AG09309 (cell line): ENCODE data around the gene DDX19B.

Source experiments
- DNase-seq: peaks from one replicate; pipeline ENCODE4 v3.0.0-alpha.2; 2010; ENCODE audit warnings: low read depth
- H3K4me3 ChIP-seq: 2 replicates; pipeline ENCODE4 v1.5.1; 2011; ENCODE audit warnings: mild to moderate bottlenecking, low read depth, low read length, moderate library complexity; ENCODE audit not compliant: control insufficient read depth
- CTCF ChIP-seq: IDR thresholded peaks from 2 replicates; pipeline ENCODE4 v1.5.1; 2011; ENCODE audit warnings: mild to moderate bottlenecking, low read depth, low read length, inconsistent platforms; ENCODE audit not compliant: insufficient read depth, control insufficient read depth; ENCODE audit errors: missing control alignments

DDX19B gene

DNA sequence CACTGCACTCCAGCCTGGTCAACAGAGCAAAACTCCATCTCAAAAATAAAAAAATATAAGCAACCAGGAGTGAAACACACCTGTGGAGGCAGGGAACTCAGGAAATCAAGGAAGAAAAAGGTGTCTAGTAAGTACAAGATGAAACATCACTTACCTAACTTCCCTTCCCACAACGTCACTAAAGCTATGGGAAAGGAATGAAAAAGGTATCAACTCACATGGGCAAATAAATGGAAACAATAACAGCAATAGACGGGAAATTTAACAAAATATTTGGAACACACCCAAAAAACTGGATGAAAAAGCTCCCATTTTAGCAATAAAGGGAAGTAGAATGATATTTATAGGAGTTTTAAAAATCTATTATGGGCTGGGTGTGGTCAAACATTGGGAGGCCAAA lies 78.8 kb downstream of the DDX19B start:
- TF ChIP-seq CTCF = no peak
- no peak overlapping the region for H3K4me3 ChIP-seq
- no peak for DNase-seq

- TF ChIP-seq CTCF = no peak
- no peak overlapping the region for H3K4me3 ChIP-seq
- no peak for DNase-seq
Measured at GRCh38 chr16:70378869-70379493, 80.0 kb downstream of the DDX19B start.

GRCh38 chr16:70380248-70380918 lies 81.4 kb downstream of the DDX19B start:
- DNase-seq = peak; percentile 71
- TF ChIP-seq CTCF = no peak
- peak overlapping the region; percentile 84 for H3K4me3 ChIP-seq

- peak; percentile 43 for TF ChIP-seq CTCF
- DNase-seq = peak; percentile 88
- peak overlapping the region; percentile 84 for H3K4me3 ChIP-seq
Measured at GRCh38 chr16:70380919-70381603, 82.1 kb downstream of the DDX19B start.

- no peak for TF ChIP-seq CTCF
- H3K4me3 ChIP-seq = peak overlapping the region; percentile 33
- DNase-seq = no peak
Measured at GRCh38 chr16:70381604-70382342, 82.8 kb downstream of the DDX19B start.

GRCh38 chr16:70383421-70383960 lies 84.5 kb downstream of the DDX19B start:
- no peak for DNase-seq
- H3K4me3 ChIP-seq = no peak overlapping the region
- TF ChIP-seq CTCF = no peak
